H1 (cell line): ENCODE measurements around the gene TPRG1L. TPM values are rescaled to one million over a fixed set of nuclear protein-coding genes. Genes with fewer than 3 reads are reported as not detected.

Experiments
- CTCF ChIA-PET: fragments of 300-600 bp; sonication (Branson Sonifier 250); formaldehyde crosslinking; loops from one replicate; lab custom pipeline; 2021; ENCODE audit not compliant: partially characterized antibody; lab: Charles Lee
- POLR2A ChIA-PET: fragments of 300-600 bp; sonication (Branson Sonifier 250); formaldehyde crosslinking; loops from one replicate; lab custom pipeline; 2021; ENCODE audit warnings: inconsistent platforms; ENCODE audit not compliant: partially characterized antibody; lab: Charles Lee
- DNase-seq, 2 experiments: peaks; one replicate each; pipeline versions ENCODE4 v3.0.0 to v3.0.0-alpha.2; 2010 to 2022; ENCODE audit warnings: low spot score in 2 of 2, low read depth in 1 of 2, mixed read lengths in 1 of 2
- FAIRE-seq: peaks from 2 replicates; lab custom pipeline; 2011; peaks lifted over from hg19 to GRCh38; lab: Jason Lieb, UNC
- H2AFZ ChIP-seq: 2 replicates; pipeline ENCODE4 v1.8.1; 2012; ENCODE audit warnings: low read length, inconsistent platforms
- H2AK5ac ChIP-seq: 2 replicates; pipeline ENCODE4 v1.6.1; 2013; ENCODE audit warnings: low read depth, low read length
- H2BK120ac ChIP-seq: replicated peaks from 2 replicates; pipeline ENCODE3; 2013; ENCODE audit warnings: low read depth, low read length, inconsistent platforms
- H2BK12ac ChIP-seq: 2 replicates; pipeline ENCODE4 v1.6.1; 2013; ENCODE audit warnings: low read depth, low read length
- H2BK15ac ChIP-seq: 2 replicates; pipeline ENCODE4 v1.6.1; 2013; ENCODE audit warnings: low read length
- H2BK20ac ChIP-seq: 2 replicates; pipeline ENCODE4 v1.6.1; 2013; ENCODE audit warnings: low read length
- H2BK5ac ChIP-seq: 2 replicates; pipeline ENCODE4 v1.6.1; 2013; ENCODE audit warnings: low read depth, low read length
- H3K14ac ChIP-seq: 2 replicates; pipeline ENCODE4 v1.6.1; 2013; ENCODE audit warnings: inconsistent platforms; ENCODE audit not compliant: insufficient read length
- H3K18ac ChIP-seq: 2 replicates; pipeline ENCODE4 v1.6.1; 2013; ENCODE audit warnings: low read length; ENCODE audit errors: extremely low read depth
- H3K23ac ChIP-seq: 2 replicates; pipeline ENCODE4 v1.6.1; 2013; ENCODE audit warnings: inconsistent platforms; ENCODE audit not compliant: insufficient read length
- H3K23me2 ChIP-seq: 2 replicates; pipeline ENCODE4 v1.6.1; 2013; ENCODE audit warnings: low read depth, low read length
- H3K27ac ChIP-seq: 2 replicates; pipeline ENCODE4 v1.6.1; 2011; ENCODE audit warnings: low read depth, low read length, inconsistent platforms
- H3K27me3 ChIP-seq, 4 experiments: replicated peaks in 1 of 4; 1 replicate in 1 of 4; 2 replicates in 3 of 4; pipeline versions ENCODE4 v1.6.1 to v1.8.1; 2011 to 2013; ENCODE audit warnings: low read length in 3 of 4, mild to moderate bottlenecking in 3 of 4, inconsistent platforms in 2 of 4, mixed read lengths in 2 of 4, moderate library complexity in 1 of 4; ENCODE audit not compliant: control insufficient read depth in 3 of 4, insufficient read depth in 3 of 4; ENCODE audit errors: extremely low read depth in 1 of 4
- H3K36me3 ChIP-seq, 4 experiments: 2 replicates each; pipeline versions ENCODE4 v1.6.1 to v1.8.1; 2011 to 2013; ENCODE audit warnings: mild to moderate bottlenecking in 4 of 4, low read length in 3 of 4, moderate library complexity in 2 of 4, control low read depth in 1 of 4, inconsistent platforms in 1 of 4; ENCODE audit not compliant: insufficient read depth in 4 of 4, control insufficient read depth in 2 of 4
- H3K4ac ChIP-seq: replicated peaks from 2 replicates; pipeline ENCODE3; 2013; ENCODE audit warnings: low read length, low read depth, mixed read lengths, inconsistent platforms; ENCODE audit not compliant: insufficient read length
- H3K4me1 ChIP-seq, 4 experiments: replicated peaks in 1 of 4; 1 replicate in 1 of 4; 2 replicates in 3 of 4; pipeline versions ENCODE4 v1.6.1 to v1.8.1; 2011 to 2013; ENCODE audit warnings: low read length in 3 of 4, inconsistent platforms in 2 of 4, mixed read lengths in 1 of 4; ENCODE audit not compliant: insufficient read depth in 4 of 4, control insufficient read depth in 3 of 4
- H3K4me2 ChIP-seq, 2 experiments: 2 replicates each; pipeline versions ENCODE4 v1.6.1 to v1.8.1; 2011 to 2013; ENCODE audit warnings: low read depth in 2 of 2, low read length in 2 of 2, control low read depth in 1 of 2, inconsistent platforms in 1 of 2, mild to moderate bottlenecking in 1 of 2; ENCODE audit not compliant: insufficient read depth in 1 of 2
- H3K4me3 ChIP-seq, 4 experiments: fragments of 200-600, 300-600 bp in 1 of 4; sonication (generic), shearing (Covaris generic), sonication (Bioruptor Twin) in 1 of 4; 2 replicates each; pipeline versions ENCODE4 v1.5.1 to v1.8.1; 2011 to 2016; ENCODE audit warnings: low read length in 4 of 4, low read depth in 3 of 4, control low read depth in 2 of 4, inconsistent platforms in 2 of 4, mild to moderate bottlenecking in 2 of 4, mixed read lengths in 1 of 4, moderate library complexity in 1 of 4; ENCODE audit not compliant: insufficient read depth in 2 of 4; ENCODE audit errors: extremely low read depth in 1 of 4
- H3K56ac ChIP-seq: replicated peaks from 2 replicates; pipeline ENCODE3; 2013; ENCODE audit warnings: low read depth, mild to moderate bottlenecking, mixed read lengths, low read length, inconsistent platforms; ENCODE audit not compliant: insufficient read length
- H3K79me1 ChIP-seq: 2 replicates; pipeline ENCODE4 v1.6.1; 2013; ENCODE audit warnings: low read depth, low read length, control low read depth
- H3K79me2 ChIP-seq, 2 experiments: 2 replicates each; pipeline versions ENCODE4 v1.6.1 to v1.8.1; 2012 to 2013; ENCODE audit warnings: low read length in 2 of 2, mild to moderate bottlenecking in 2 of 2, inconsistent platforms in 1 of 2; ENCODE audit not compliant: insufficient read depth in 2 of 2, control insufficient read depth in 1 of 2
- H3K9ac ChIP-seq, 4 experiments: replicated peaks in 1 of 4; 1 replicate in 1 of 4; 2 replicates in 3 of 4; pipeline versions ENCODE4 v1.6.1 to v1.8.1; 2011 to 2013; ENCODE audit warnings: low read depth in 3 of 4, low read length in 3 of 4, control low read depth in 2 of 4, mild to moderate bottlenecking in 2 of 4, moderate library complexity in 2 of 4, inconsistent platforms in 1 of 4; ENCODE audit errors: extremely low read depth in 1 of 4
- H3K9me3 ChIP-seq, 2 experiments: 2 replicates each; pipeline versions ENCODE4 v1.6.1 to v1.8.1; 2012 to 2013; ENCODE audit warnings: mild to moderate bottlenecking in 2 of 2, moderate library complexity in 2 of 2, control low read depth in 1 of 2, inconsistent platforms in 1 of 2, low read depth in 1 of 2, low read length in 1 of 2, mixed read lengths in 1 of 2; ENCODE audit not compliant: insufficient read depth in 2 of 2
- H4K20me1 ChIP-seq, 2 experiments: replicated peaks in 1 of 2; 2 replicates each; pipeline versions ENCODE3 to v1.8.1; 2011 to 2013; ENCODE audit warnings: inconsistent platforms in 2 of 2, low read length in 2 of 2, mild to moderate bottlenecking in 1 of 2; ENCODE audit not compliant: insufficient read depth in 2 of 2, control insufficient read depth in 1 of 2
- H4K5ac ChIP-seq: 2 replicates; pipeline ENCODE4 v1.6.1; 2013; ENCODE audit warnings: low read length, low read depth, mixed read lengths, inconsistent platforms; ENCODE audit not compliant: insufficient read length
- H4K8ac ChIP-seq: 2 replicates; pipeline ENCODE4 v1.8.0; 2013; ENCODE audit warnings: mild to moderate bottlenecking, moderate library complexity, low read length, inconsistent platforms; ENCODE audit not compliant: insufficient read depth; ENCODE audit errors: extremely low read depth
- H4K91ac ChIP-seq: replicated peaks from 2 replicates; pipeline ENCODE3; 2013; ENCODE audit warnings: low read length, mixed read lengths, inconsistent platforms; ENCODE audit not compliant: insufficient read length
- CBX5 ChIP-seq: fragments of 300-800, 300-1000 bp; sonication (generic); IDR thresholded peaks from 2 replicates; pipeline ENCODE4 v1.7.1; 2016; ENCODE audit warnings: antibody characterized with exemption, low read length, low read depth
- CBX8 ChIP-seq: fragments of 300-800, 300-1000 bp; sonication (generic); IDR thresholded peaks from 2 replicates; pipeline ENCODE4 v1.7.1; 2016; ENCODE audit warnings: low read depth, low read length, borderline replicate concordance
- GABPA ChIP-seq: IDR thresholded peaks from 2 replicates; pipeline ENCODE4 v1.6.1; 2011; ENCODE audit warnings: mild to moderate bottlenecking, low read length, moderate library complexity, borderline replicate concordance; ENCODE audit not compliant: insufficient read depth
- GTF2F1 ChIP-seq: IDR thresholded peaks from 2 replicates; pipeline ENCODE4 v1.6.1; 2012; ENCODE audit warnings: low read depth, low read length, improper control_type of control experiment, borderline replicate concordance
- KDM4A ChIP-seq: IDR thresholded peaks from one replicate; pipeline ENCODE4 v1.7.1; 2012; ENCODE audit warnings: low read depth, mild to moderate bottlenecking, moderate library complexity, low read length, inconsistent platforms; ENCODE audit not compliant: severe bottlenecking
- NANOG ChIP-seq: IDR thresholded peaks from 2 replicates; pipeline ENCODE4 v1.6.1; 2011; ENCODE audit warnings: low read length, low read depth, mild to moderate bottlenecking, inconsistent platforms; ENCODE audit not compliant: insufficient read depth, poor library complexity, severe bottlenecking
- RAD21 ChIP-seq, 2 experiments: IDR thresholded peaks in 1 of 2; conservative IDR thresholded peaks in 1 of 2; 2 replicates each; pipeline ENCODE4 v1.6.1; 2011; ENCODE audit warnings: low read depth in 2 of 2, low read length in 2 of 2, improper control_type of control experiment in 1 of 2, inconsistent platforms in 1 of 2, mild to moderate bottlenecking in 1 of 2, moderate library complexity in 1 of 2
- RNF2 ChIP-seq: fragments of 200-900, 300-1000 bp; sonication (generic); IDR thresholded peaks from 2 replicates; pipeline ENCODE4 v1.7.1; 2016; ENCODE audit warnings: borderline replicate concordance, low read depth, mild to moderate bottlenecking, antibody characterized with exemption, low read length; ENCODE audit not compliant: poor library complexity, severe bottlenecking; ENCODE audit errors: missing control alignments
- SIRT6 ChIP-seq: IDR thresholded peaks from one replicate; pipeline ENCODE4 v1.7.1; 2012; ENCODE audit warnings: low read length, inconsistent platforms
- SUZ12 ChIP-seq: fragments of 200-600 bp; sonication (generic); IDR thresholded peaks from 2 replicates; pipeline ENCODE4 v1.6.1; 2012; ENCODE audit warnings: mild to moderate bottlenecking, inconsistent platforms, low read length, moderate library complexity, mixed read lengths
- WGBS, 2 experiments: shearing (Covaris generic) in 1 of 2; methylation state at CpG; one replicate each; pipeline versions ENCODE4 v1.1.6 to v1.1.7; 2013 to 2015; ENCODE audit warnings: low lambda C conversion rate in 2 of 2, mixed read lengths in 2 of 2, inconsistent platforms in 1 of 2, low coverage in 1 of 2, missing lambda C conversion rate in 1 of 2; ENCODE audit not compliant: insufficient replicate concordance in 2 of 2, insufficient coverage in 1 of 2, insufficient read length in 1 of 2; ENCODE audit errors: extremely low coverage in 1 of 2, missing lambda C conversion rate in 1 of 2; 5-methylcytosine and 5-hydroxymethylcytosine counted together
- polyA plus RNA-seq, 7 experiments: library from polyadenylated mRNA; depleted of rRNA in 3 of 7; stranded (reverse) in 5 of 7; unstranded in 2 of 7; fragments of >200 nt in 5 of 7; fragments of 200-250 nt in 2 of 7; gene quantifications; 1 replicate in 5 of 7; 2 replicates in 1 of 7; 4 replicates in 1 of 7; pipeline versions ENCODE4 v1.2.1 to v1.2.3, GENCODE V29; 2011 to 2013; ENCODE audit warnings: missing spikeins in 2 of 7, mixed read lengths in 2 of 7
- total RNA-seq: library from RNA; stranded (reverse); fragmentation: NEBNext Ultra II Directional; extraction: Animal tissue kit (Norgen Biotek cat#: 25700); gene quantifications from 2 replicates; pipeline ENCODE4 v1.2.1, GENCODE V29; 2021
- TF ChIP-seq, protein P1 (sequence below): IDR thresholded peaks from 2 replicates; pipeline ENCODE4 v1.6.1; 2012; ENCODE audit warnings: low read length, inconsistent platforms

The TPRG1L gene
- total and polyA plus RNA-seq, 2 of the 8 experiments (the other 6 are each of a cell fraction or from before 2014, with no cell fraction given), result 21.7 to 22.3 TPM

DNA sequence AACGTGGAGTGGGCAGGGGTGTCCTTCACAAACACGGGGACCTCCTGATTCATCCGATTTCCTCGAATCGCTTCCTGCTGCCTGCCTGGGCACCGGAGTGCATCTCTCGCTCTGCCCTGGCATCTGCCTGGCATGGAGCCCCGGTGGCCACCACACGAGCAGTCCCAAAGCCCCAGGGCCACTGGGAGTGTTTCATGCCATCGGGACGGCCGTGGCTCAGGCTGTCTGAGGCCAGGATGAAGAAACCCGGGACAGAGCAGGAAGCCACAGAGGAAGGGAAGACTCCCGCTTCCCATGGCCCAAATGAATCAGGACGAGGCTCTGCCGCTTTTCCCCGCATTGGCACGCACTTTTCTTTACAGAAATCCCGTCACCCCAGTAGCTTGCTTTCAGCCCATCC lies 45.9 kb upstream of the TPRG1L start:
- FAIRE-seq, result no peak
- H3K18ac ChIP-seq, result no peak overlapping the region
- H3K4me2 ChIP-seq, result no peak overlapping the region
- no peak for DNase-seq
- H3K14ac ChIP-seq, result no peak overlapping the region
- CTCF ChIA-PET, result interaction anchor here (0.7 to 6.8 kb wide), 6 partner anchors 8 to 75 kb away, joined by 3 to 56 read pairs (median 4); no protein-coding TSS in a partner anchor
- no peak overlapping the region for H2BK120ac ChIP-seq
- H4K5ac ChIP-seq, result no peak overlapping the region
- H4K8ac ChIP-seq, result no peak overlapping the region
- no peaks in the 10 kb centered on the region for H3K27me3 ChIP-seq
- no peak overlapping the region for H3K4ac ChIP-seq
- no peaks in the 10 kb centered on the region for H3K23me2 ChIP-seq
- no peak overlapping the region for H2AK5ac ChIP-seq
- H4K91ac ChIP-seq, result no peak overlapping the region
- H3K23ac ChIP-seq, result no peak overlapping the region
- no peak overlapping the region for H3K56ac ChIP-seq
- no peak overlapping the region for H3K9ac ChIP-seq
- no peak overlapping the region for H3K27ac ChIP-seq
- H2BK15ac ChIP-seq, result no peak overlapping the region
- H3K9me3 ChIP-seq, result peaks cover 3 to 9% of the 10 kb centered on the region in 2 experiments; a peak in 2 of 4 replicates
- no peak overlapping the region for H2BK5ac ChIP-seq
- H3K4me1 ChIP-seq, result no peaks in the 10 kb centered on the region; a peak in 1 of 7 replicates
- no peaks in the 10 kb centered on the region for H3K36me3 ChIP-seq
- no peak overlapping the region for H2BK12ac ChIP-seq
- POLR2A ChIA-PET, result no interaction called here
- no peaks in the 10 kb centered on the region for H4K20me1 ChIP-seq
- no peaks in the 10 kb centered on the region for H3K79me2 ChIP-seq
- H3K4me3 ChIP-seq, result no peak overlapping the region
- no peaks in the 10 kb centered on the region; the same call in 1 of the 2 replicates for H3K79me1 ChIP-seq
- 88% methylated on average over 18 of the region's 19 CpGs; no CpG with 5 or more reads in 1 of the 2 experiments for WGBS, 2 experiments
- no peak overlapping the region for H2AFZ ChIP-seq
- no peak overlapping the region for H2BK20ac ChIP-seq
- TF ChIP-seq GTF2F1 (no peak), KDM4A (no peak), GABPA (no peak), SIRT6 (no peak), SUZ12 (no peak), RNF2 (no peak), CBX8 (no peak), CBX5 (no peak), NANOG (no peak), RAD21 (IDR thresholded peaks at IDR 0.05 in 1 of 2, conservative IDR thresholded peaks at IDR 0.05 in 1 of 2; ENCODE audit: low read depth in 2 of 2, low read length in 2 of 2) (no peak)
- TF ChIP-seq, protein P1, sequence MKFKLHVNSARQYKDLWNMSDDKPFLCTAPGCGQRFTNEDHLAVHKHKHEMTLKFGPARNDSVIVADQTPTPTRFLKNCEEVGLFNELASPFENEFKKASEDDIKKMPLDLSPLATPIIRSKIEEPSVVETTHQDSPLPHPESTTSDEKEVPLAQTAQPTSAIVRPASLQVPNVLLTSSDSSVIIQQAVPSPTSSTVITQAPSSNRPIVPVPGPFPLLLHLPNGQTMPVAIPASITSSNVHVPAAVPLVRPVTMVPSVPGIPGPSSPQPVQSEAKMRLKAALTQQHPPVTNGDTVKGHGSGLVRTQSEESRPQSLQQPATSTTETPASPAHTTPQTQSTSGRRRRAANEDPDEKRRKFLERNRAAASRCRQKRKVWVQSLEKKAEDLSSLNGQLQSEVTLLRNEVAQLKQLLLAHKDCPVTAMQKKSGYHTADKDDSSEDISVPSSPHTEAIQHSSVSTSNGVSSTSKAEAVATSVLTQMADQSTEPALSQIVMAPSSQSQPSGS, result no peak
